Fibroblast of pulmonary artery (primary cell): ENCODE measurements around the gene SHTN1.

ENCODE experiments used
- DNase-seq: peaks from one replicate; pipeline ENCODE4 v3.0.0-alpha.2; 2010; ENCODE audit warnings: low read depth
- H3K4me3 ChIP-seq: replicated peaks from 2 replicates; pipeline ENCODE4 v1.5.1; 2011; ENCODE audit warnings: low read depth, mild to moderate bottlenecking, control low read depth, low read length, moderate library complexity
- CTCF ChIP-seq: IDR thresholded peaks from 2 replicates; pipeline ENCODE4 v1.5.1; 2011; ENCODE audit warnings: mild to moderate bottlenecking, control low read depth, low read length, inconsistent platforms; ENCODE audit errors: missing control alignments

The SHTN1 gene

DNA sequence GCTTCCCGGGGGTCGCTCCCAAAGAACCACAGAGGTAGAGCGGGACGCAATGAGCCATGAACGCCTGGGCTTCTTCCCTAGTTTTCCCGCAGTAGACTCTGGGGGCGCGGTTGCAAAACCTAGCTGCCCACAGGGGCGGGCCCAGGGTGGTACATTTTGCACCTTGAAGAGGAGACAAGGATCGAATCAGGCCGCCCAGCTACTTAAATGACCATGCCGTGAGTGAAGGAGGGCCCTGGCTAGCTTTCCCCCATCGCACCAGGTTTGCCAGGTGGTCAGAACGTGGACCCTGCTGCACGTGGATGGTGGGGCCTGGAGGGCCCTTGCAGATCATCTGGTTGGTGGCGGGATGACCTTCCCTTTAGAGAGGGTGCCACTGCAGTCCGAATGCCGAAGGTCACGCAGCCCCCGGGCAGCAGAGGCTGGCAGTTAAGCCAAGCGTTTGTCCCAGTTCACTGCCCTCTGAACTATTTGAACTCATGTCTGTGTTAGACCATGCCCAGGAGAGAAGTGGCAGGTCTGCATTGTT, 604 bp upstream of the SHTN1 start:
- no peak for DNase-seq
- peak overlapping the region; percentile 67 for H3K4me3 ChIP-seq
- no peak for TF ChIP-seq CTCF

DNA sequence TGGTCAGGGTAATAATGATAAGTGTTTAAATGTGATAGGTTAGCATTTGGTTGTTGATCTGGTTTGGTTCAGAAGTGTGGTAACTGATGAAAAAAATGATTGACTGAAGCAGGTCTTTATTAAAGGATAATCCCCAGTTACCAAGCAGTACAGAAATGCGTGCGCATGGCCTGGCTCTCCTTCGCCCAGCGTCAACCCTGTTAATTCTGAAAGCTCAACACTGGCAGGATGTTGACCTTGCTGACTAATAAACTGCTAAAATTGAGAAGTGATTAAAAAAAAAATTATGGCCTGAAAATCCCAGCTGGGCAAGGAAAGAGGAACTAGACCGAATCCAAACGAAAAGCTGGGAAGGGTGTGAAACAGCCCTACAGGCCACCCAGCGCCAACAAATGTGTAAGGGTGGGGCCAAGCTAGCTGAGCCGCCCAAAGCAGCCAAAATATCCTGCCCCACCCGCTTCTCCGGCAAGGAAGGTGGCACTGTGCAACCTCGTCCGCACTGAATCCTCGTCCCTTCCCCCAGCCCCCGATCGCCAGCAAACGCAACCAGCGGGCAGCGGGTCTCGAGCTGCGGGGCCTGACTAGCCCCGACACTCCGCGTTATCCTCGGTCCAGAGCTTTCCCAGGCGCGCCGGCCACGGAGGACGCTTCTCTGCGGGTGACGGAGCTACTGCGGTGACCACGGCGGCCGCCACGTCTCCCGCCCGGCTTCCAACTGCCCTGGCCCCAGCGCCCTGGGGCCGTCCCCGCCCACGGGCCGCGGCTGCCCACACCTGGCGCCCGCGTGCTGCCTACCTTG, 561 bp downstream of the SHTN1 start:
- no peak for TF ChIP-seq CTCF
- H3K4me3 ChIP-seq = peak overlapping the region; percentile 67
- peak; percentile 17 for DNase-seq

DNA sequence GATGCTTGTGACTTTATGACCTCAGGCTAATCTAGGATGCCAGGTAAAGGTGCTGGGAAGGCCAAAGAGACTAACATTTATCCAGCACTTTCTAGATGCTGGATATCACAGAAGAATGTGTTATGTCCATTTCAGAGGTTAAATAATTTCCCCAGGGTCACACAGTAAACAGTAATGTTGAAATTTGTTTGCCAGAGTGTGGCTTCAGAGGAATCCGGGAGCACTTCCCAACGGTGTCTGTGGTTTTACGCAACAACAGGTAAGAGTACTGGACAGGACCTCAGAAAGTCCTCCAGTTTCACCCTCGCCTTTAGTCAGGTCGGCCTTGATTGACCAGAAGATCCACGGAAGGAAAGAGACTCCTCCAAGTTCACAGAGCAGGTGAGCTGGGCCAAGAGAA, 1.7 kb downstream of the SHTN1 start:
- H3K4me3 ChIP-seq = no peak overlapping the region
- no peak for DNase-seq
- no peak for TF ChIP-seq CTCF

DNA sequence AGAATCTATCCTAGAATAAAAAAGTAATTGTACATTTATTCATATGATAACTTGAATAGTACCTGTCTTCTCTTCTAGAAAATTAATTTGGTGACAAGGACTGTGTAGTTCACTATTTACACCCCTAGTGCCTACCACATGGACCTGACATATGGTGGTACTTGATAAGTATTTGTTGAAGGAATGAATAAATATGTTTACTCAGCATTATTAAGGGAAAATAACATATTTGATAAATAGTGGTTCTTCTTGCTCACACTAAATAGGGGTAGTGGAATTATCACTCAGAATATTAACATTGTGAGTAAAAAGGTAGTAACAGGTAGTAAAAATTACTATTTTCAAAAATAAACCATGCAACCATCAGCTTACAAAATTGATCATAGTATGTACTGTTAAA, 2.8 kb downstream of the SHTN1 start:
- DNase-seq = no peak
- no peak overlapping the region for H3K4me3 ChIP-seq
- no peak for TF ChIP-seq CTCF

DNA sequence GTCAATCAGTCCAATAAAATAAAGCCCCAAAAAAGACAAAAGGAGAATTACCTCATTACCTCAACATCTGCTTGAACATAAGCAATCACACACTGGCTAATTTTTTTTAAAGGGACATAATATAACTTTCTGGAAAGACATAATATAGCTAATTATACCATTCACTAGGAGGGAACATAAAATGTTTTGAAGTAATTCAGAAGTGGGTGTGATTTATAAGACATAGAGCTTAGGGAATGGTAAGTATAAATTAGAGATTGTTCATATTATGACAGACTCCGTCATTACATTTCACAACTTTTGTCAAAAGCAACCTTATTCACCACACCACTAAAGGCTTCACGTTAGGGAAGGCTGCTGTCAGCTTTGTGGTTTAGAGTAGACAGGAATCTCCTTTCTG, 3.8 kb downstream of the SHTN1 start:
- TF ChIP-seq CTCF = no peak
- H3K4me3 ChIP-seq = no peak overlapping the region
- no peak for DNase-seq

DNA sequence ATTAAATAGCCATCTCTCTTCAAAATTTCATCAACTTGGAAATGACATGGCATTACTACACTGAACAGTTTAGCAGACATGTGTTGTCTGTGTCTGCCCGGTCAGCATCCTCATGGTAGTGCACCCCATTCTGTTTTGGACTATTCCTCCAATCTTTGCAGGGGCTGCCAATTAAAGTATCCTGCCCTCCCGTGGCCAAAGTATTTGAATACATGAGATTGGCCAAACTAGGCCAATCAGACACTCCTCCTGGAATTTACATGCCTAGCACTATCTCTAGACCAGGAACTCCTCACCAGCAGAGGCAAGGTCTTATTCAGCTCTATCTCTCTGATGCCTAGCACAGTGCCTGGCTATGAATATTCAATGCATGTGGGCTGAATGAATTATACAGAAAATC, 4.4 kb downstream of the SHTN1 start:
- no peak for DNase-seq
- TF ChIP-seq CTCF = no peak
- H3K4me3 ChIP-seq = no peak overlapping the region

GRCh38 chr10:116998172-116998571, 6.8 kb downstream of the SHTN1 start:
- DNase-seq = no peak
- TF ChIP-seq CTCF = no peak
- no peak overlapping the region for H3K4me3 ChIP-seq
